Uterus (tissue), 4 donors: Measurements from ENCODE around the gene CNPPD1. TPM values are rescaled to one million over a fixed set of nuclear protein-coding genes. Genes with fewer than 3 reads are reported as not detected.

Experiments used
- DNase-seq, 2 donors: peaks; one replicate each; pipeline ENCODE4 v3.0.0-alpha.2; 2019 to 2020
- H3K27ac ChIP-seq, 2 donors: fragments of 200-600 bp; sonication (generic); 1 replicate in 1 of 2; 2 replicates in 1 of 2; pipeline ENCODE4 v1.5.1; 2016 to 2018
- H3K27me3 ChIP-seq, 2 donors: fragments of 200-600 bp; sonication (generic); one replicate each; pipeline ENCODE4 v1.5.1; 2018 to 2019; ENCODE audit warnings: control low read depth in 1 of 2
- H3K36me3 ChIP-seq, 2 donors: fragments of 200-600 bp; sonication (generic); one replicate each; pipeline ENCODE4 v1.5.1; 2019; ENCODE audit warnings: control low read depth in 1 of 2
- H3K4me1 ChIP-seq, 2 donors: fragments of 200-600 bp; sonication (generic); one replicate each; pipeline ENCODE4 v1.5.1; 2018 to 2019; ENCODE audit warnings: control low read depth in 1 of 2
- H3K4me3 ChIP-seq, 2 donors: fragments of 200-600 bp; sonication (generic); 1 replicate in 1 of 2; 2 replicates in 1 of 2; pipeline ENCODE4 v1.5.1; 2018 to 2019; ENCODE audit warnings: mild to moderate bottlenecking in 1 of 2
- H3K9me3 ChIP-seq, 2 donors: fragments of 200-600 bp; sonication (generic); one replicate each; pipeline ENCODE4 v1.5.1; 2019; ENCODE audit warnings: control low read depth in 1 of 2
- POLR2A ChIP-seq, 2 donors: fragments of 450-650 bp; IDR thresholded peaks; one replicate each; pipeline ENCODE4 v1.6.1; 2016; ENCODE audit warnings: antibody characterized with exemption in 2 of 2, mild to moderate bottlenecking in 1 of 2, moderate library complexity in 1 of 2
- intact Hi-C: fragments of 100-400 bp; cut with DNase I; formaldehyde crosslinking; loops from one replicate; pipeline ENCODE4 v1.15.1; 2023; ENCODE audit warnings: low total_unique reads
- total RNA-seq, 4 donors: library from RNA; depleted of rRNA in 3 of 4; stranded (reverse); fragments of >200 nt in 3 of 4; gene quantifications; one replicate each; pipeline versions ENCODE4 v1.1.0 to v1.2.4, GENCODE V29; 2014 to 2023
- TF ChIP-seq, protein P1 (sequence below), 4 experiments: fragments of 200-600 bp in 2 of 4; fragments of 450-650 bp in 2 of 4; sonication (generic) in 2 of 4; IDR thresholded peaks; one replicate each; pipeline ENCODE4 v1.5.1; 2016 to 2019; ENCODE audit warnings: antibody characterized with exemption in 4 of 4, mild to moderate bottlenecking in 2 of 4, moderate library complexity in 1 of 4
- donor health status: DM: yes; HTN: yes; CAD: no.

CNPPD1 gene
- total RNA-seq, 4 donors from 2014 or later, result 3.1 to 56.2 (median 35.8) TPM

DNA sequence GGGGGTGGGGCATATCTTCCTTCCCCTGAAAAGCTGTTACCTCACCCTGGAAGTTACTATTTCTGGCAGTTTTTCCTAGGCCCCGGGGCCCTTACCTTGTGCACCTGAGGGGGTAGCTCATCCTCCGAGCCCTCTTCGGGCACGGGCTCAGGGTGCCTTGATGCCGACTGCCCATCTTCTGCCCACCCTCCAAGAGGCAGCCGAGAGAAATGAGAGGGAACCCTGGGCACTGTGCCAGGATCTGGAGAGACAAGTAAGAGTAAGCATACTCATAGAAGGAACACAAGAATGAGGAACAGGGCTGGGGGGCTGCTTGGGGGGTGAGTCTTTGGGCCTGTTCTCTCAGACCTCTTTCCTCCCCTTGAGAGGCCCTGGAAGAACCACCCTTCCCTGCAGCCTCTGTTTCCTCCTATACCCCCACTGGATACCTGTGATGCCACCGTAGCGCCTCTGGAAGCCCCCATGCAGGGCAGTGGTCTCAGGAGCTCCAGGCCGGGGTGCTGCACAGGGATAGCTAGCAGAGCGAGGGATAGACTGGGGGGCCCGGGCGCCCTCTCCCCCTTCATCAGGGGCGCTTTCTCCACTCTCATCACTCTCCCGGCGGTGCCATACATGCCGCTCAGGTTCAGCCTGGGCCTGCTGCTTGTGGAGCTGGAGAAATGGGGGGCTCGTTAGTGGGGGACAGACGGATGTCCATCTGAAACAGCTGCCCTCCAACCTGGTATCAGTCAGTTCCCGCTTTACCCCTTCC is 44.1 kb upstream of the CNPPD1 start:
- DNase-seq, result no peak
- Histone ChIP-seq H3K9me3 (no peaks in the 10 kb centered on the region), H3K27me3 (no peaks in the 10 kb centered on the region), H3K27ac (no peak overlapping the region), H3K4me1 (peaks cover 0 to 11% of the 10 kb centered on the region in 2 donors), H3K4me3 (no peak overlapping the region), H3K36me3 (no peaks in the 10 kb centered on the region)
- intact Hi-C loops, result no loop called here
- no peak for TF ChIP-seq POLR2A (IDR thresholded peaks at IDR 0.05)
- TF ChIP-seq, protein P1, sequence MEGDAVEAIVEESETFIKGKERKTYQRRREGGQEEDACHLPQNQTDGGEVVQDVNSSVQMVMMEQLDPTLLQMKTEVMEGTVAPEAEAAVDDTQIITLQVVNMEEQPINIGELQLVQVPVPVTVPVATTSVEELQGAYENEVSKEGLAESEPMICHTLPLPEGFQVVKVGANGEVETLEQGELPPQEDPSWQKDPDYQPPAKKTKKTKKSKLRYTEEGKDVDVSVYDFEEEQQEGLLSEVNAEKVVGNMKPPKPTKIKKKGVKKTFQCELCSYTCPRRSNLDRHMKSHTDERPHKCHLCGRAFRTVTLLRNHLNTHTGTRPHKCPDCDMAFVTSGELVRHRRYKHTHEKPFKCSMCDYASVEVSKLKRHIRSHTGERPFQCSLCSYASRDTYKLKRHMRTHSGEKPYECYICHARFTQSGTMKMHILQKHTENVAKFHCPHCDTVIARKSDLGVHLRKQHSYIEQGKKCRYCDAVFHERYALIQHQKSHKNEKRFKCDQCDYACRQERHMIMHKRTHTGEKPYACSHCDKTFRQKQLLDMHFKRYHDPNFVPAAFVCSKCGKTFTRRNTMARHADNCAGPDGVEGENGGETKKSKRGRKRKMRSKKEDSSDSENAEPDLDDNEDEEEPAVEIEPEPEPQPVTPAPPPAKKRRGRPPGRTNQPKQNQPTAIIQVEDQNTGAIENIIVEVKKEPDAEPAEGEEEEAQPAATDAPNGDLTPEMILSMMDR (IDR thresholded peaks at IDR 0.05), result no peak

DNA sequence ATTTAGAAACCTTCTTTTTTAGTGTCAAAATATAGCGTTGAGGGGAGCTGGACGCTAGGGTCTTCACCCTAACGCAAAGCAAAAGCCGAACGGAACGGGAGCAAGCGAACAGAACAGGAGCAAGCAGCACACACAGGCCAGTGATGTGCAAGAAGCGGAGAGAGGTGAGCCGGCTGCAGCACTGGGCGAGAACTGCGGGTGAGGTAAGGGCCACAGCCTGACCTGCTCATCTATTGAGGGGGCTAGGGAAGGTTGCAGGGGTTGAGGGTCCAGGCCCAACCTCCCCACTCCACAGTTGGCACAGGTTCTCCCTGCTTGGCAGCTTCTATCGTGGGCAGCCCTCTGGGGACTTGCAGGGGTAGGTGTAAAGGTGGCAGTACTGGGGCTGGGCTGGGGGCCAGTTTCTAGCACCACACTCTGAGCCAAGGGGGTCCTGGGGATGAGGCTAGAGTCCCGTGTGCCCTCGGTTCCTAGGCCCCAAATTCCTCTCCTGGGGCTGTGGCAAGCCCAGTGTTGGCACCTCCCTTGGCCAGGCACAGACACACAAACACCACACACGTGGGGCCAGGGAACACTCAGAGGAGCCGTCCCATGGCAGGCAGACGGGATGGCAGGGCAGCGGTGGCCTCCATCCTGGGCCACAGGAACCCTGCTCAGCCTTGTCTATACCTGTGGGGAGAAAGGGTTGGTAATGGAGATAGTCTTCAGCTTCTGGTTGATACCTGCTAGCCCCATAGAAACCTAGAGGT is 43.2 kb upstream of the CNPPD1 start:
- Histone ChIP-seq H3K9me3 (no peaks in the 10 kb centered on the region), H3K4me3 (no peak overlapping the region), H3K27ac (peak overlapping the region in 1 of 2 donors; percentile 61), H3K27me3 (no peaks in the 10 kb centered on the region), H3K4me1 (peaks cover 0 to 11% of the 10 kb centered on the region in 2 donors), H3K36me3 (no peaks in the 10 kb centered on the region)
- no peak for DNase-seq
- intact Hi-C loops, result loop anchor here (5.0 kb wide), 1 partner anchor 38 kb away; no protein-coding TSS in a partner anchor
- TF ChIP-seq POLR2A (IDR thresholded peaks at IDR 0.05), result no peak
- TF ChIP-seq, protein P1 (IDR thresholded peaks at IDR 0.05), result no peak

DNA sequence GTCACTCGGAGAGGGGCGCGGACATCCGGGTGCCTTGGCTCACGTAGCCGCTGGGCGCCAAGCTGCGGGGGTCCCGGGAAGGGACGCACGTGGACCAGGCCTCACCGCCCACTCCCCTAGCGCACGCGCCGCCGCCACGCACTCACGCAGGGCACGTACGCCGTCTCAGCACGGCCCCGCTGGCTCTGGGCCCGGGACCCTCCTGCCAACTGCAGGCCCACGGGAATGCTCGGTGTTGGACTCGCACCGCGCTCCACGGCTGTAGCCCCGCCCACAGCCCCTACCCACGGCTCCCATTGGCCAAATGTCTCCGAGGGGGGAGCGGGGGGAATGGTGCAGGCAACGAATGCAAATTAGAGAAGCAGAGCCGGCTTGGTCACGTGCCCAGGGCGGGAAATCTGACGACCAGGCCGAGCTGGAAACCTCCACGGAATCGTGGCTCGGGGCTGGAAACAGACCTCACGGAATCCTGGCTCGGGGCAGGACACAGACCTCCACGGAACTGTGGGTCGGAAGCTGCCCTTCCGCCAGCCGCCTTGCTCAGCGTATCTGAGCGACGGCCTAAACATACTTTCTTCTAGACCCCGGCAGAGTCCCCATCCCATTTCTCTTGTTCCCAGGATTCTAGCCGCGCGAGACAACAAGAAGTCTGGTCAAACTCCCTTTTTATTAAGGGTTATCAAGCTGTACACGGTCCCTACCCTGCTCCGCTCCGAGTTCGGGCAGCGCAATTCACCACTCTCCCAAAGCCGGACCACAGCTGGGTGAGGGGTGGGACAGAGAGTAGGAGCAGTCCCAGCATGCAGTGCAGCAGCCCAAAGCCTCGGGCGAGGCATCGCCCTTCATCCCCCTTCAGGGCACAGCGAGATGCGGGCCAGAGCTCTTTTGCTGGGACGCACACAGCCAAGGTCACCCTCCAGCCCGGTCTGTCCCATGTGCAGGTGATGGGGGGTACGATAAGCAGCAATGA is 42.3 kb upstream of the CNPPD1 start, which contains the start of gene ABCB6:
ABCB6 (minus strand) TSS at position 227 of the 970 bp plus-strand sequence. CDS start 285 bp downstream, outside the sequence.
- peak; percentile 98 to 99 for DNase-seq
- peak within 1 kb of the TSS; percentile 61 to 82 for H3K27ac ChIP-seq
- TF ChIP-seq, protein P1 (IDR thresholded peaks at IDR 0.05), result peak in 1 of 4 experiments; percentile 25
- peak; percentile 62 to 63 for TF ChIP-seq POLR2A (IDR thresholded peaks at IDR 0.05)
- no peaks in the 10 kb centered on the region for H3K36me3 ChIP-seq
- peaks cover 0 to 11% of the 10 kb centered on the region in 2 donors for H3K4me1 ChIP-seq
- H3K27me3 ChIP-seq, result no peaks in the 10 kb centered on the region
- peak within 1 kb of the TSS; percentile 29 to 43 for H3K4me3 ChIP-seq
- intact Hi-C loops, result loop anchor here (5.0 kb wide), 1 partner anchor 37 kb away; no protein-coding TSS in a partner anchor
- H3K9me3 ChIP-seq, result no peaks in the 10 kb centered on the region

DNA sequence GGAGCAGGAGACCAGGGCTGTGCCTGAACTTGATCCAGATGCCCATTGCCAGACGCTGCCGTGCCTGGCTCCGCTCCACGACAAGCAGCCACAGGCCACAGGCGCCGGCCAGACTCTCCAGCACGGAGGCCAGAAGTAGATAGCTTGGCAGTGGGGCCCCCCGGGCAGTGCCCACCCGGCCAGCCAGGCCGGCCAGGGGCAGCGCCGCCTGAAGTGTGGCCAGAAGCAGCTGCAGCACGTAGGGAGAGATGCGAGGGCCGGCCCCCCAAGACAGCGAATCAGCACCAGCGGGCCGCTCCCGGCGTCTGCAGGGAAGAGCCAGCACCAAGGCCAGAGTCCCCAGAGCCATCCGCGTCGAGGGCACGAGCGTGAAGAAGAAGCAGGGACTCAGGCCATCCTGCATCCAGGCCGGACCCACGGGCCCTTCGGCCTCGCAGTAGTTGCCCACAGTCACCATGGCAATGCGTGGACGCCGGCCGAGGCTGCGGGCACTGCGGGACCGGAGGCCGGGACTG is 41.5 kb upstream of the CNPPD1 start:
- no peaks in the 10 kb centered on the region for H3K9me3 ChIP-seq
- TF ChIP-seq, protein P1 (IDR thresholded peaks at IDR 0.05), result no peak
- TF ChIP-seq POLR2A (IDR thresholded peaks at IDR 0.05), result no peak
- no peaks in the 10 kb centered on the region for H3K27me3 ChIP-seq
- peaks cover 0 to 11% of the 10 kb centered on the region in 2 donors for H3K4me1 ChIP-seq
- peak overlapping the region; percentile 61 to 82 for H3K27ac ChIP-seq
- H3K4me3 ChIP-seq, result peak overlapping the region; percentile 29 to 43
- intact Hi-C loops, result loop anchor here (5.0 kb wide), 1 partner anchor 36 kb away; no protein-coding TSS in a partner anchor
- peak; percentile 60 to 65 for DNase-seq
- no peaks in the 10 kb centered on the region for H3K36me3 ChIP-seq
